ENCODE data around the gene IRF9.

The IRF9 gene

DNA sequence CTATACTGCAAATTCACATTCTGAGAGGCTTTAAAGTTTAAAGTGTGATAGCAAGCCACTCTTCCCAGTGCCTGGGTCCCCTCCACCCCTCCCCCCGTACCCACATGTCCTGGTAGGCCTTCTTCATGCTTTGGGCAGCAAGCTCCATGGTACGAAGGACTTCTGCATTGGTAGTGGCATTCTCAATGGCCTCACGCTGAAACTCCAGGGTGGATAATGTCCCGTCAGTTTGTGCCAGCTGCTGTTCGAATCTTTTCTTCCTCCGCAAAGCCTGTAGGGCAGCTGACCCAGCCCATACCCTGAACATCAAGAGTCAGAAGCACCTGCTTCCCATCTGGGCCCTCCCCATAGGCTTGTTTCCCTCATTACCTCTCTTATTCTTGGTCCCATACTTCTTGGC is 50.2 kb downstream of the IRF9 start:
- TF ChIP-seq, protein P1, sequence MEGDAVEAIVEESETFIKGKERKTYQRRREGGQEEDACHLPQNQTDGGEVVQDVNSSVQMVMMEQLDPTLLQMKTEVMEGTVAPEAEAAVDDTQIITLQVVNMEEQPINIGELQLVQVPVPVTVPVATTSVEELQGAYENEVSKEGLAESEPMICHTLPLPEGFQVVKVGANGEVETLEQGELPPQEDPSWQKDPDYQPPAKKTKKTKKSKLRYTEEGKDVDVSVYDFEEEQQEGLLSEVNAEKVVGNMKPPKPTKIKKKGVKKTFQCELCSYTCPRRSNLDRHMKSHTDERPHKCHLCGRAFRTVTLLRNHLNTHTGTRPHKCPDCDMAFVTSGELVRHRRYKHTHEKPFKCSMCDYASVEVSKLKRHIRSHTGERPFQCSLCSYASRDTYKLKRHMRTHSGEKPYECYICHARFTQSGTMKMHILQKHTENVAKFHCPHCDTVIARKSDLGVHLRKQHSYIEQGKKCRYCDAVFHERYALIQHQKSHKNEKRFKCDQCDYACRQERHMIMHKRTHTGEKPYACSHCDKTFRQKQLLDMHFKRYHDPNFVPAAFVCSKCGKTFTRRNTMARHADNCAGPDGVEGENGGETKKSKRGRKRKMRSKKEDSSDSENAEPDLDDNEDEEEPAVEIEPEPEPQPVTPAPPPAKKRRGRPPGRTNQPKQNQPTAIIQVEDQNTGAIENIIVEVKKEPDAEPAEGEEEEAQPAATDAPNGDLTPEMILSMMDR (conservative IDR thresholded peaks at IDR 0.05; ENCODE audit: control insufficient read depth, insufficient read depth, low read depth, low read length), result no peak
- DNase-seq (ENCODE audit: low read depth), result no peak
- no peak overlapping the region for H3K4me3 ChIP-seq (ENCODE audit: control insufficient read depth, low read depth, low read length)

DNA sequence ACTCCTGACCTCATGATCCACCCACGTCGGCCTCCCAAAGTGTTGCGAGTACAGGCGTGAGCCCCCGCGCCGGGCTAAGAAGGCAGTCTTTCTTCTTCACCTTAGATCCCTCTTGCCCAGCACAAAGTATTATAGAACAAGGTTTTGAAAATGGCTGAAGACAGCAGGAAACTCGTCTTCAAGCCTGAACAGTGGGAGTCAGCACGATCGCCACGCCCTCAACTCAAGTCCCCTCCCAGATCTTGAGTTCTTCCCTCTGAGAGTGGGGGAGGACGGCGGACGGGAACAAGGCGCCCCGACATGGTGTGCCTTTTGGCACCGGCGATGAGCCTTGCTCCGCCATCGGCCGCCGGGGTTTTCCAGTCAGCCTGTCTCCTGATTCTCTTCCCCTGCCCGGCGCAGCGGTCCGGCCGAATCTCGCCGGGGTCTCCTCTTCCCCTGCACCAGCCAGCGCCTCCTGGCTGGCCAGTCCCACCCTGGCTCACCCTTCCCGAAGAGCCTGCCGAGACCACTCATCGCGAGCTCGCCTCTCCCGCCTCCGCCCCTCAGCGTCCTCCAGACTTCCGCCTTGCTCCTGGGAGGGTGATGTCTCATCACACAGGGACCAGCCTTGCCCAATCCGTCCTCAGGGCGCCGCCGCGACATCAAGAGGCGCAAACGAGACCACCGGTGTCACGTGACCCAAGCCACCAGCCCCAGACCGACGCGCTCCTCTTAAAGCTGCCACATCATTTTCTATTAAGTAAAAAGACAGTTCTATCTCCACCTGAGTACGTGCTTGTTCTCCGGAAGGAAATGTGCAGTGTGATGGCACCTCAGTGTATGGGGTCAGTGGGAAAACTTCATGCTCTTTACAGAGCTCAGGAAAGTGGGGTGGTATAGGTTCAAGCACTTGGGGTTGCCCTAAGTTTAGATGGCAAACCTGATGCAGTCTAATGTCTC is 52.1 kb downstream of the IRF9 start, which contains the start of gene CHMP4A:
CHMP4A (minus strand) TSS at position 565 of the 942 bp plus-strand sequence; CDS start at position 516, 49 bp downstream.
- TF ChIP-seq, protein P1 (conservative IDR thresholded peaks at IDR 0.05; ENCODE audit: control insufficient read depth, insufficient read depth, low read depth, low read length), result peak; percentile 15
- peak within 1 kb of the TSS; percentile 81 for H3K4me3 ChIP-seq (ENCODE audit: control insufficient read depth, low read depth, low read length)
- DNase-seq (ENCODE audit: low read depth), result peak; percentile 98

DNA sequence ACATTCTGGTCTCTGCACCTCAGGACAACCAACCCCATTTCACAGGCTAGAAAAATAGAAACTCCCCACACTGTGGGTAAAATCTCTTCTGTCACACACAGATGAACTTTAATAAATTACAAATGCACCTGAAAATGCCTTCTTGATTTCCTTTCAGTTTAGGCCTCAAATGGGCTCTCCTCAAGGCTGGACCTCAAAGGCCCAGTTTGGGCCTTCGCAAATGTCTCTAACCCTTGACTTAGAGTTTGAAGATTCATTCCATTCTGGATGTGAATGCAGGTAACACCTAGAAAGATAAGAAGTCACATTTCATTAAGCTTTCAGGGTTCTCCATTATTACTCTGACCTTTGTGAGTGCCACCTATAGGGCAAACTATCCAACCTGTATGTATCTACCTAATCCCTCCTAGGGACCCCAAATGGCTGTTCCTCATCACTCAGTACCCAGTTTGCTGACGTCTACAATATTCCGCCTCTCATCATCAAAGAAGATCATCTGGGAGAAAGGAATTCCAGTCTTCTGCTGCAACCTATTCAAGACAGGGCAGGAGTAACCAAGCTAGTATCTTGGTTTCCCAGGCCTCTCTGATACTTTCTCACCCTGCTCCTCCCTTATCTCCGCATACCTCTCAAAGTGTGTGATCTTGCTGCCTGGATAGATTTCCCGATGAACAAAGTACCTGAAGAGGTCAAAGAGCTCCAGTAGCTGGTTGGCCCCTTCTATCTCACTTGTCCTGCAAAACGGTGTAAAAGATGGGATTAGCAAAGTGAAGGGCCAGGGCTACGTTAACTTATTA is 53.0 kb downstream of the IRF9 start:
- TF ChIP-seq, protein P1 (conservative IDR thresholded peaks at IDR 0.05; ENCODE audit: control insufficient read depth, insufficient read depth, low read depth, low read length), result no peak
- DNase-seq (ENCODE audit: low read depth), result no peak
- H3K4me3 ChIP-seq (ENCODE audit: control insufficient read depth, low read depth, low read length), result peak overlapping the region; percentile 81

DNA sequence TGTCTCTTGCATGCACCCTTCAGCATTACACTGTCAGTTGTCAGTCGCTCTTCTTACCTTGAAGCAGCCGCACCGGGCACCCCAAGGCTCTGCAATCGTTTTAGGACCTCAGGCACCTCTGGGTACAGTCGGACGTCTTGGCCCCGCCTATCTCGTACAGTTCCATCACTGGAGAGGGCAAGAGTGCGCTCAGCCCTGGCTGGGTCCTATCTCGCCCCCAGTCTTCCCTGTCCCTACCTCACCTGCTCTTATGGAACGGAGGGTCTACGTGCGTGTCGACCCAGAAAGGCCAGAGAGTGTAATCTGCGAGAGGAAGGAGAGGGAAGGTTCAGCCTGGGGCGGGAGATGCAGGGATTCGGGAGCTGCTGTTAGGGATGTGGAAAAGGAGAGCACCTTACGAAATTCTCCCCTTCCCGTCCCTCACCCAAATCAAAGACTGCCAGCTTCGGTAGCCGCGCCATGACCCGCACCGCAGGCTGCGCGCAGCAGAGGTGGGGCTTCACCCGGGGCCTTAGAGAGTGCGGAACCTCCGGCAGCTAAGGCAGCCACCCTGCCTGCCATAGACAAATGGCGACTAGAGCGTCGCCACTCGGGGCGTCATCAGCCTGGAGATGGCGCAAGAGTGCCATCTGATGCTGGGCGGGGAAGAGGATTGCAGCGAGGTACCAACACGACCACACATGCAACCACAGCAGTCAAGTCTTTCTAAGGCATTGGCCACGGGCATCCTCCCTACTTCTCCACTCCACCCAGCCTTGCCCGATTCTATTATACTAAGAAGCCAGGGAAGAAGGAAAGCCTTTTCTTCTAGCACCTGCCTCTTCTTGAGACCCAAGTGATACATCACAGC is 54.7 kb downstream of the IRF9 start, which contains the start of gene MDP1:
MDP1 (minus strand) TSS at position 572 of the 850 bp plus-strand sequence; CDS start at position 461, 111 bp downstream.
- peak within 1 kb of the TSS; percentile 72 for H3K4me3 ChIP-seq (ENCODE audit: control insufficient read depth, low read depth, low read length)
- DNase-seq (ENCODE audit: low read depth), result peak; percentile 83
- TF ChIP-seq, protein P1 (conservative IDR thresholded peaks at IDR 0.05; ENCODE audit: control insufficient read depth, insufficient read depth, low read depth, low read length), result peak; percentile 31

All from fibroblast of mammary gland (primary cell).